GM08714 (cell line): ENCODE data around the gene APBB2.

Source experiments
- H3K4me3 ChIP-seq: fragments of 200-500 bp; sonication (Bioruptor generic); 2 replicates; pipeline ENCODE4 v1.5.1; 2014; ENCODE audit warnings: mild to moderate bottlenecking, low read length, inconsistent platforms
- ZNF274 ChIP-seq: IDR thresholded peaks from 2 replicates; pipeline ENCODE4 v1.6.1; 2012; ENCODE audit warnings: mild to moderate bottlenecking, low read depth, low read length

APBB2 gene

GRCh38 chr4:41227902-41228301, 13.6 kb upstream of the APBB2 start:
- no peak for TF ChIP-seq ZNF274
- no peak overlapping the region for H3K4me3 ChIP-seq

GRCh38 chr4:41221850-41222645, 7.7 kb upstream of the APBB2 start:
- no peak for TF ChIP-seq ZNF274
- no peak overlapping the region for H3K4me3 ChIP-seq

- no peak for TF ChIP-seq ZNF274
- no peak overlapping the region for H3K4me3 ChIP-seq
Measured at GRCh38 chr4:41219421-41219950, 5.1 kb upstream of the APBB2 start.

- no peak for TF ChIP-seq ZNF274
- no peak overlapping the region for H3K4me3 ChIP-seq
Measured at GRCh38 chr4:41218703-41219102, 4.4 kb upstream of the APBB2 start.

- no peak overlapping the region for H3K4me3 ChIP-seq
- TF ChIP-seq ZNF274, result no peak
Measured at GRCh38 chr4:41217374-41217773, 3.0 kb upstream of the APBB2 start.

DNA sequence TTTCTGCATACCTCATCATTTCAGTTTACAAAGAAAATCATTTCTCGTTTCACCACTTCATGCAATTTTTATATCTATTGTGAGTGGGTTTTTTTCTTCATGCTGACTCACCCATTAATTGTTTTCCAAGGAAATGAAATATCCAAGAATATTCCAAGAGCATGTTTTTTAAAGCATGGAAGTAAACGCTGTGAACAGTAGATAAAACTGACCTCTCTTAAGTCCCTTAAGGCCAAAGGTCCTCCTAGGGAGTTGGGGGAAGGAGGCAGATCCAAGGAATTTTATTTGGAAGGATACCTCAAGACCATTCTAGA, 2.6 kb upstream of the APBB2 start:
- H3K4me3 ChIP-seq, result no peak overlapping the region
- TF ChIP-seq ZNF274, result no peak

DNA sequence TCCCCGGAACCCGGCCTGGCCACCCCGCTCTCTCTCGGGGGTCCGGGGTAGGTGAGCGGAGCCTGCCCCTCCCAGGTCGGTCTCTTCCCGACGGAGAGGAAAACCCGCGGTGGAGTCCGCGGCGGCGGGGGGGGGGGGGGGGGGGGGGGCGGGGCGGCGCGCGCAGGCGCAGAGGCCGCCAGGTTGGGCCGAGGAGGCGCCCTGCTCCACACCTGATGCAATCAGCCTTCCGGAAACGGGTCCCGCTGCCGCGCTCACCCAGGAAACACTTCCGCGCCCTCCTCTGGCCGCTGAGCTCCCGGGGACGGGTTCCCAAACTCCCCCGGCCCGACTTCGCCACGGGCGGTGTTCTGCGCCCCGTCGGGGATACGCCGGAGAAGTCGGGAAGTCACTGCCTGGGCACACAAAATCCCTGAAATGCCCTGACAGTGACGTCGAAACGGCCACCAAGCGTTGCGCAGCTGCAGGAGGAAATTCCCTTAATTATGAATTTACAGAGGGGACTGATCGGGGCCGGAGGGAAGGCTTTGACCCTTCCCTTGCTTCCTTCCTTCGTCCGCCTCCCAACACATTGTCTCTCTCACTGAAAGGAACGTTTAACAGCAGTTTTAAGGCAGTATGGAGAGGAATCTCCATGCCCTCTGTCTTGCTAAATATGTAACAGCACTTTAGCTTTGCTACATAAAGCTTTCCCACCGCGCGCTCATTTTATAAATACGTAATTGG, 2.1 kb upstream of the APBB2 start:
- TF ChIP-seq ZNF274, result no peak
- peak overlapping the region; percentile 76 for H3K4me3 ChIP-seq

GRCh38 chr4:41215969-41216293, 1.6 kb upstream of the APBB2 start:
- peak overlapping the region; percentile 76; the same call in 1 of the 2 replicates for H3K4me3 ChIP-seq
- TF ChIP-seq ZNF274, result no peak

- no peak overlapping the region for H3K4me3 ChIP-seq
- TF ChIP-seq ZNF274, result no peak
Measured at GRCh38 chr4:41215155-41215554, 813 bp upstream of the APBB2 start.

- H3K4me3 ChIP-seq, result peak overlapping the region; percentile 19; the same call in 1 of the 2 replicates
- TF ChIP-seq ZNF274, result no peak
Measured at GRCh38 chr4:41214825-41215146, 444 bp upstream of the APBB2 start.

DNA sequence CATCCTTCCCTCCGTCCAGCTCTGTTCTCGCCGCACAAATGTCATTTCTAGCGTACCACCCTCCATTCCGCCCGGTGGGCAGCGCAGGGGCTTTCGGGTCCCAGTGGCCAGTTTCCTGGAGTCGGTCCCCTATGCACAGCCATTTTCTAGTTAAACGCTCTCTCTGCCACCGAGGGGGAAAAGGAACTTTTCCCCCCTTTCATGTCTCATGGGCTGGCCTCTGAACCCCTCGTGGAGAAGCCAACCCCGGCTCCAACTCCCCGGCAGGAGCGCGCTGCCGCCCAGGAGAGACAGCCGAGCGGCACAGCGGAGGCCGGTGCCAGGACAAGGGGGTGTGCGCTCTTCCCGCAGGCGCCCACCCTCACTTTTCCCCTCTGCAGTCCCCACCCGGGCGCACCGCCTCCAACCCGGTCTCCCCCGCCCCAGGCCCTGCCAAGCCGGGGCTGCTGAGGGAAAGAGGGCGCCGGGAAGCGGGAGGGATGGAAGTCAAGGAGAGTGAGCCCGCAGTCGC, 662 bp downstream of the APBB2 start:
- no peak for TF ChIP-seq ZNF274
- peak overlapping the region; percentile 68 for H3K4me3 ChIP-seq

DNA sequence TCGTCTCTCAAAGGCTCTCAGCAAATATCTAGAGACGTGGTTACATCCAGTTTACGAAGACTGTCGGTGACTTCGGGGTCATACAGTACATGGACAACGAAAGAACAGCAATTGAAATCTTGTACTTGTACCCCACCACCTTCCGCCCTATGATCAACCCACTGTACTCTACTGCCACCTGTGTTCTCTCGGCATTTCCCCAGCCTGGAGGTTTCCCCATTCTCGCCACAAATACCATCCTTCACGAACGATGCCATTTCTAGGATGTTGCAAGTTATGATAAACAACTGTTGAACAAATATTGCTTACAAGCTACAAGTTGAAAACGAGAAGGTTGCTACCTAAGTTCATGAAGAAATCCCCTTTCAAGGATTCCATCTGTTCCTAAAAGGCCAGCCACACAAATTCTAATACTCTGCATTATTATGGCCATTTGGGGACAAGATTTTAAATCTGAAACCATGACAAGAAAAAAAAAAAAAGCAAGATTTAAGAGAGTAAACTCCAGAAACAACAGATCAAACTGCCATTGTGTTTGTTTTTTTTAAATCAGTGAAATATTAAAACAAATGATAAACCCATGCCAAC, 1.6 kb downstream of the APBB2 start:
- no peak overlapping the region; the same call in 1 of the 2 replicates for H3K4me3 ChIP-seq
- TF ChIP-seq ZNF274, result no peak

DNA sequence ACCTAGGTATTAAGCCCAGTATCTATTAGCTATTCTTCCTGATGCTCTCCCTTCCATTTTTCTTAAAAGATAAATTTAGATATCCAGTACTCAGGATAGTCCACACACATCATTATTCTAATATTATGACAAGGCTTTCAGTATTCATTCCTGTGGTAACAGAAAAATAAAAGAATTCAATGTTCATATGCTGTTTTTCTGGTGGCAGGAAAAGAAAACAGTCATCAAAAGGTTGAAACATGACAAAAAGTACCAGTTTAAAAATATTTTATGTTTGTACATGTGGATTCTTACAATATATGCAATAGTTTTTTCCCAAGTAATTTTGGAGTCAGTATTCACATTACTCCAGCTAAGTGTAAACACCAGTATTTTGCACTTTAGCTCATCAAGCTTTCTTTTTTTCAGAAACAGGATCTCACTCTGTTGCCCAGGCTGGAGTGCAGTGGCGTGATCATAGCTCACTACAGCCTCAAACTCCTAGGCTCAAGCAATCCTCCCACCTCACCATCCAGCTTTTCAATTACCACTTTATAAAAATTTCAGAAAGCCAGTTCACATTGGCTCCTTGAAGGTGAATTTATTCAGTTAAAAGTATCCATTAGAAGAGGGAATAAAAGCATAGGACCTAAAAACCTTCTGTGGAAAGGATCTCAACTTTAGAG, 2.3 kb downstream of the APBB2 start:
- H3K4me3 ChIP-seq, result no peak overlapping the region
- TF ChIP-seq ZNF274, result no peak

- TF ChIP-seq ZNF274, result no peak
Measured at GRCh38 chr4:41209901-41210300, 4.4 kb downstream of the APBB2 start.

More at GRCh38 chr4:41209901-41210300, 4.4 kb downstream of the APBB2 start:
- no peak overlapping the region for H3K4me3 ChIP-seq
